Endothelial cell (in vitro differentiated cells): ENCODE measurements around the gene NDUFV2. TPM values are rescaled to one million over a fixed set of nuclear protein-coding genes. Genes with fewer than 3 reads are reported as not detected.

Experiments
- DNase-seq: peaks from one replicate; pipeline ENCODE4 v3.0.0; 2021; ENCODE audit warnings: low spot score
- H3K27ac Mint-ChIP-seq: one replicate; pipeline ENCODE4 v1.8.0; 2021; ENCODE audit warnings: mixed read lengths, inconsistent platforms; ENCODE audit not compliant: unreplicated experiment
- H3K27me3 Mint-ChIP-seq: one replicate; pipeline ENCODE4 v1.8.0; 2021; ENCODE audit warnings: mild to moderate bottlenecking, moderate library complexity, mixed read lengths, inconsistent platforms; ENCODE audit not compliant: unreplicated experiment
- H3K36me3 Mint-ChIP-seq: one replicate; pipeline ENCODE4 v1.8.0; 2021; ENCODE audit warnings: mild to moderate bottlenecking, low read depth, mixed read lengths, inconsistent platforms; ENCODE audit not compliant: unreplicated experiment
- H3K4me1 Mint-ChIP-seq: one replicate; pipeline ENCODE4 v1.8.0; 2021; ENCODE audit warnings: mild to moderate bottlenecking, mixed read lengths, inconsistent platforms; ENCODE audit not compliant: unreplicated experiment
- H3K4me3 Mint-ChIP-seq: one replicate; pipeline ENCODE4 v1.8.0; 2021; ENCODE audit warnings: mild to moderate bottlenecking, mixed read lengths, inconsistent platforms; ENCODE audit not compliant: unreplicated experiment
- H3K9me3 Mint-ChIP-seq: one replicate; pipeline ENCODE4 v1.8.0; 2021; ENCODE audit warnings: mixed read lengths, inconsistent platforms; ENCODE audit not compliant: unreplicated experiment
- total RNA-seq: library from RNA; stranded (reverse); fragmentation: NEBNext Ultra II Directional; extraction: Animal tissue kit (Norgen Biotek cat#: 25700); gene quantifications from one replicate; pipeline ENCODE4 v1.2.1, GENCODE V29; 2021; ENCODE audit not compliant: unreplicated experiment
- TF ChIP-seq, protein P1 (sequence below): fragments of 200-600 bp; sonication (generic); IDR thresholded peaks from one replicate; pipeline ENCODE4 v1.5.0; 2021; ENCODE audit warnings: antibody characterized with exemption; ENCODE audit not compliant: unreplicated experiment

NDUFV2 gene
- total RNA-seq, 1 donor from 2014 or later, result 102 TPM

DNA sequence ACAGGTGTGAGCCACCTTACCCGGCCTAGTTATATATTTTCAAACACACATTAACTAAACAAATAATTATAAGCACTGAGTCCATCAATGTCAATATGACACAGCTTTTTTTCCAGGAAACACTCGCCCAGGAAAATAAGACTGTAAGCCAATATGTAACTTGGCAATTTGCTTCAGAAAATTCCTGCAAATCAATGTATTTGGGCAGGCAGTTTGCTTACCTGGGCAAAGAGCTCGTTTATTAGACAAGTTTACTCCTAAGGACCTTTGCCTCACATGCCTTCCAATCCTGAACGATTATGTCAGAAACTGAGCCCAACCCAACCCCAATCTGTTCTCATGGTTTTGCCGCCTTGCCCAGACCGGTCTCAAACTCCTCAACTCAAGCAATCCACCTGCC, 34.7 kb upstream of the NDUFV2 start:
- Mint-ChIP-seq H3K4me1 (peaks cover 8% of the 10 kb centered on the region), H3K27ac (no peak overlapping the region), H3K36me3 (no peaks in the 10 kb centered on the region), H3K4me3 (no peak overlapping the region), H3K9me3 (no peaks in the 10 kb centered on the region), H3K27me3 (no peaks in the 10 kb centered on the region)
- TF ChIP-seq, protein P1, sequence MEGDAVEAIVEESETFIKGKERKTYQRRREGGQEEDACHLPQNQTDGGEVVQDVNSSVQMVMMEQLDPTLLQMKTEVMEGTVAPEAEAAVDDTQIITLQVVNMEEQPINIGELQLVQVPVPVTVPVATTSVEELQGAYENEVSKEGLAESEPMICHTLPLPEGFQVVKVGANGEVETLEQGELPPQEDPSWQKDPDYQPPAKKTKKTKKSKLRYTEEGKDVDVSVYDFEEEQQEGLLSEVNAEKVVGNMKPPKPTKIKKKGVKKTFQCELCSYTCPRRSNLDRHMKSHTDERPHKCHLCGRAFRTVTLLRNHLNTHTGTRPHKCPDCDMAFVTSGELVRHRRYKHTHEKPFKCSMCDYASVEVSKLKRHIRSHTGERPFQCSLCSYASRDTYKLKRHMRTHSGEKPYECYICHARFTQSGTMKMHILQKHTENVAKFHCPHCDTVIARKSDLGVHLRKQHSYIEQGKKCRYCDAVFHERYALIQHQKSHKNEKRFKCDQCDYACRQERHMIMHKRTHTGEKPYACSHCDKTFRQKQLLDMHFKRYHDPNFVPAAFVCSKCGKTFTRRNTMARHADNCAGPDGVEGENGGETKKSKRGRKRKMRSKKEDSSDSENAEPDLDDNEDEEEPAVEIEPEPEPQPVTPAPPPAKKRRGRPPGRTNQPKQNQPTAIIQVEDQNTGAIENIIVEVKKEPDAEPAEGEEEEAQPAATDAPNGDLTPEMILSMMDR, result no peak
- DNase-seq, result no peak

DNA sequence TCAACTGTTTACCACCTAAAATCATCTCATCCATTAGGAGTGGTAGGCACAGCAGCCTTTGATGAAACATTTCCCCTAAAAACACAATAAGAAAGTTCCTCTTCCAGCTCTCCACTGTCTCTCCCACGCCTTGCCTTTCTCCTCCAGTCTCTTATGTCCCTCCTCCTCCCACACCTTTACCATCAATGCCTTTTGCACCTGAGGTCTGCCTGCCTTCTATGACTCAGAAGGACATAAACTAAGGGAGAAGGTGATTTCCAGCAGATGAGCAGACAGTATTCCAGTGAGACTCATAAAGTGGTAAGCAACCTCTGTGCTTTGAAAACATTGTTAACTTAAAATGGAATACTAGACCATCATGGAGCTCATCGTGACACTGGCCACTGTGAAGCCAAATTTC, 34.2 kb upstream of the NDUFV2 start:
- H3K27ac Mint-ChIP-seq, result no peak overlapping the region
- no peak overlapping the region for H3K4me3 Mint-ChIP-seq
- TF ChIP-seq, protein P1, result no peak
- H3K27me3 Mint-ChIP-seq, result no peaks in the 10 kb centered on the region
- peaks cover 8% of the 10 kb centered on the region for H3K4me1 Mint-ChIP-seq
- H3K9me3 Mint-ChIP-seq, result no peaks in the 10 kb centered on the region
- no peak for DNase-seq
- H3K36me3 Mint-ChIP-seq, result no peaks in the 10 kb centered on the region

DNA sequence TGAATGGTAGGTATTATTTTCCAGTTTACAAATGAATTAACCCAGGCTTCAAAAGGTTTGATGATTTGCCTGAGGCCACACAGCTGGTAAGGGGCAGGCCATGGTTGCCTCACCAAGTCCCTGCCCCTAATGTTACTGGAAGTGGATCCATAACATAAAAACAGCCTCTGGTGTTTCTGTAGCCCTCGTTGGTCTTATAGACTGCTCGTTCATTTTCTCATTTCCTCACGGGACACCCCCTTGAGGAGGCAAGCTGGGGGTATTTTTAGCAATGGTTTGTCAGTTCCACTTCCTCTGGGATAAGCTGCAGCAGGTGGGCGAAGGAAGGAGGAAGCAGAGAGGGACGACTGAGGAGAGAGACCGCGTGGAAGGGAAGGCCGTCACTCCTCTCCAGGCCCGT, 32.9 kb upstream of the NDUFV2 start:
- TF ChIP-seq, protein P1, result no peak

DNA sequence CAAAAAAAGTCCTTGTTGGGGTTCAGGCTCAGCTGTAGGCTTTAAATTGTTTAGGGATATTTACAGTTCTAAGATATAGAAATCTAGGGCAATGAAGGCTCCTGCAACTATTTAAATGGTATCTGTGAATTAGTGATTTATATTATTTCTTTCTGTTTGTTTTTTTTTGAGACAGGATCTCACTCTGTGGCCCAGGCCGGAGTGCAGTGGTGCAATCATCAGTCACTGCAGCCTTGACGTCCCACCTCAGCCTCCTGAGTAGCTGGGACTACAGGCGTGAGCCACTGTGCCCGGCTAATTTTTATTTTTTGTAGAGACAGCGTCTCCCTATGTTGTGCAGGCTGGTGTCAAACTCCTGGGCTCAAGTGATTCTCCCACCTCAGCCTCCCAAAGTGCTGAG, 32.3 kb upstream of the NDUFV2 start:
- H3K27ac Mint-ChIP-seq, result no peak overlapping the region
- no peaks in the 10 kb centered on the region for H3K27me3 Mint-ChIP-seq
- H3K4me3 Mint-ChIP-seq, result no peak overlapping the region
- TF ChIP-seq, protein P1, result no peak
- H3K36me3 Mint-ChIP-seq, result no peaks in the 10 kb centered on the region
- DNase-seq, result no peak
- H3K4me1 Mint-ChIP-seq, result peaks cover 7% of the 10 kb centered on the region
- H3K9me3 Mint-ChIP-seq, result no peaks in the 10 kb centered on the region

More for the DNA sequence above, 32.9 kb upstream of the NDUFV2 start:
- no peak for DNase-seq
- H3K9me3 Mint-ChIP-seq, result no peaks in the 10 kb centered on the region
- H3K27me3 Mint-ChIP-seq, result no peaks in the 10 kb centered on the region
- peaks cover 8% of the 10 kb centered on the region for H3K4me1 Mint-ChIP-seq
- H3K4me3 Mint-ChIP-seq, result no peak overlapping the region
- H3K27ac Mint-ChIP-seq, result no peak overlapping the region
- no peaks in the 10 kb centered on the region for H3K36me3 Mint-ChIP-seq

DNA sequence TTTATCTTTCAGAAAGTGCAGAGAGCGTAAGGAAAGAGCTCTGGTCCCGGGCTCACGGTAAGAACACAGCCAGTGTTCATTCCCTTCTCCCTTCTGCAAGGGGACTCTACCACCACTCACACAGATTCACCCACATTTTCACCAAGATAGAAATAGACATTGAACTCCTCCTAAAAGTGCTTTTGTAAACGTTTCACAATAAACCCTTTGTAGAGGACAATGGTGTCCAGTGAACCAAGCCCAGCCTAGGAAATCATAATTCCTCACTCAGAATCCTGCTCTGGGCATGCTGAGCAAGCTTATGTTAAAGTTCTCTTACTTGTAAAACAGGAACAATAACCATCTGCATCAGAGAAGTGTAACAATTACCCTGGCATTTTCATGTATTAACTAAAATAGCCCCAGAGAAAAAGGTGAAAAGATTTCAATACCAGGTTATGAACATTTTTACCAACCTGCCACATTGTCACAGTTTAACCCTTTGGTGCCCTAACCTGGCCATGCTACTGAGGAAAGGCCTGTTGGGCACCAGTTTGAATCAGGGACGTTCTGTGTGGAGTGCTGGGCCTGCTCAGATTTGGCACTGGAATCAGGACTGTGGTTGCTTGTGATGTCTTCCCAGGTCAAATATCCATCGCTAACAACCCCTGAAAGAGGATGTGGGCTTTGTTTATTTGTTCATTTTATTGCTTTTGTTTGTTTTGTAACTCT, 22.5 kb upstream of the NDUFV2 start:
- Mint-ChIP-seq H3K36me3 (no peaks in the 10 kb centered on the region), H3K4me1 (no peaks in the 10 kb centered on the region), H3K4me3 (no peak overlapping the region), H3K9me3 (no peaks in the 10 kb centered on the region), H3K27ac (no peak overlapping the region), H3K27me3 (peaks cover 3% of the 10 kb centered on the region)
- TF ChIP-seq, protein P1, result no peak
- DNase-seq, result no peak
